Measurements from ENCODE around the gene MPL. TPM values are rescaled to one million over a fixed set of nuclear protein-coding genes. Genes with fewer than 3 reads are reported as not detected.

The MPL gene
- polyA plus RNA-seq, 12 donors = 0.14 to 0.91 (median 0.26) TPM; not detected in 5

Other genes with a start within 250 kb of the MPL start
- gene EBNA1BP2, start 165.5 kb upstream of the MPL start, polyA plus RNA-seq (ENCODE audit: insufficient read length in 12 of 12) = 10 to 100 TPM in 11 of 12 donors, not detected in 1; 29.3 to 49.3 (median 35.4) TPM
- 1 to 10 TPM in 1 of 12 donors, under 1 TPM in 8, not detected in 3; 0.12 to 1.5 (median 0.27) TPM for gene CFAP57, start 165.5 kb upstream of the MPL start, polyA plus RNA-seq (ENCODE audit: insufficient read length in 12 of 12)
- 1 to 10 TPM in 1 of 12 donors, under 1 TPM in 3, not detected in 8; 0.08 to 1.1 (median 0.64) TPM for gene TMEM125, start 67.8 kb upstream of the MPL start, polyA plus RNA-seq (ENCODE audit: insufficient read length in 12 of 12)
- 10 to 100 TPM in 1 of 12 donors, 1 to 10 TPM in 1, under 1 TPM in 3, not detected in 7; 0.21 to 15.7 (median 0.53) TPM for gene C1orf210, start 52.2 kb upstream of the MPL start, polyA plus RNA-seq (ENCODE audit: insufficient read length in 12 of 12)
- gene TIE1, start 36.8 kb upstream of the MPL start, polyA plus RNA-seq (ENCODE audit: insufficient read length in 12 of 12) = 10 to 100 TPM in 11 of 12 donors, not detected in 1; 37.4 to 53.1 (median 40.9) TPM
- 10 to 100 TPM in 11 of 12 donors, not detected in 1; 10.4 to 28.5 (median 15.4) TPM for gene CDC20, start 21.2 kb downstream of the MPL start, polyA plus RNA-seq (ENCODE audit: insufficient read length in 12 of 12)
- 10 to 100 TPM in 11 of 12 donors, not detected in 1; 27.1 to 53.8 (median 36.8) TPM for gene ELOVL1, start 30.2 kb downstream of the MPL start, polyA plus RNA-seq (ENCODE audit: insufficient read length in 12 of 12)
- 10 to 100 TPM in 11 of 12 donors, not detected in 1; 17.0 to 35.2 (median 27.0) TPM for gene MED8, start 52.0 kb downstream of the MPL start, polyA plus RNA-seq (ENCODE audit: insufficient read length in 12 of 12)
- gene SZT2, start 52.1 kb downstream of the MPL start, polyA plus RNA-seq (ENCODE audit: insufficient read length in 12 of 12) = 10 to 100 TPM in 11 of 12 donors, not detected in 1; 11.1 to 28.1 (median 15.4) TPM
- 10 to 100 TPM in 11 of 12 donors, not detected in 1; 14.5 to 36.8 (median 20.7) TPM for gene HYI, start 116.1 kb downstream of the MPL start, polyA plus RNA-seq (ENCODE audit: insufficient read length in 12 of 12)
- 10 to 100 TPM in 11 of 12 donors, not detected in 1; 14.2 to 92.2 (median 19.1) TPM for gene PTPRF, start 193.1 kb downstream of the MPL start, polyA plus RNA-seq (ENCODE audit: insufficient read length in 12 of 12)

Data from muscle of arm (tissue), 12 donors.